ENCODE measurements around the gene DOCK4.

DNA sequence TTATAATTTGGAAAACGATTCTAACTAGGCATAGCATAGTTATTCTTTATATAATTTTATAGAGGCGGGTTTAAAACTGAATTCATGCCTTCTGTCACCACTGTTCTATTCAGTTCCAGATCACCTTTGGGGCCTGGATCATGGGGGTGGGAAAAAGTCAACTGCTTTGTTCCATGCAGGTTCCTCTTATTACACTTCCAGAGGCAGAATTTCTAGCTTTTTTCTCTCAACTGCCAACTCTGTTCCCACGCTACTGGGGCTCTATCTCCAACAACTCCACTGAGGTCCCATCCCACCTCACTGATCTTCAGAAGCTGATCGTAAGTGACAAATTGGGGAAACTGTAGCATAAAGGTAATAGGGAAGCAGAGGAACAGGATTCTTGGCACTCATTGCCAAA is 360.3 kb downstream of the DOCK4 start:
- TF ChIP-seq CTCF (conservative IDR thresholded peaks at IDR 0.05; ENCODE audit: low read length), result no peak
- no peak for TF ChIP-seq EZH2phosphoT487 (IDR thresholded peaks at IDR 0.05; ENCODE audit: borderline replicate concordance)
